ENCODE results near the gene DOCK1.

The DOCK1 gene

DNA sequence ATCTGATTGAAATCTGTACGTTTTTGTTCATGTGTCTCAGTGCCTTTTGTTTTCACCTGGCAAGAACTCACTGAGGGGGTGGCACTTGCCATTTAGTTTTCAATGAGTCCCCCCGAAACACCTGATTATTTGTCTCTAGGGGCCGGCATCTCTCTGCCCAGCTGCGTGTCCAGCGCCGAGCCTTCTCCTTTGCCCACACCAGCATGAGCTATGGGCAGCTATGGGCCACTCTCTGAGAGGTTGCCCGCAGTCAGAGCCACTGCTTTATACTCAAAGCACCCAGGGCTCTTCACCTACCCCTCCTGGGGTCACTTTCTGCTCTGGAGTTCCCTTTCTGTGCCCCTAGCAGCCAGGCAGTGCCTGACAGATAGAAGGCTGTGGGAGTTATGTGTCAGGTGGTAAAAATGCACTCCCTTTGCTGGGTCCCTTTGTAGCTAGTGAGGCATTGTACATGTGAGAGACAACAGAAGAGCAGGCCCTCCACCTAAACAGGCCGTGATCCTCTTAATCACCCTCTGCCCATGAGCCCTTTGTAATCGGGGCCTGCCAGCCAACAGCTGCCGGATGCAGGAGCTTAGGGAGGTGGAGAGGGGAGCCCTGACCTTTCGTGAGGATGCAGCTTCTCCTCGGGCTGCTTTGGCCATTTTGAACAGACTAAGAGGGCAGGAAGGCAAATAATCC is 510.8 kb downstream of the DOCK1 start:
- Histone ChIP-seq H3K36me3 (ENCODE audit: insufficient read depth, low read length) (peaks cover 9% of the 10 kb centered on the region), H3K9ac (ENCODE audit: low read depth, low read length) (no peak overlapping the region)

DNA sequence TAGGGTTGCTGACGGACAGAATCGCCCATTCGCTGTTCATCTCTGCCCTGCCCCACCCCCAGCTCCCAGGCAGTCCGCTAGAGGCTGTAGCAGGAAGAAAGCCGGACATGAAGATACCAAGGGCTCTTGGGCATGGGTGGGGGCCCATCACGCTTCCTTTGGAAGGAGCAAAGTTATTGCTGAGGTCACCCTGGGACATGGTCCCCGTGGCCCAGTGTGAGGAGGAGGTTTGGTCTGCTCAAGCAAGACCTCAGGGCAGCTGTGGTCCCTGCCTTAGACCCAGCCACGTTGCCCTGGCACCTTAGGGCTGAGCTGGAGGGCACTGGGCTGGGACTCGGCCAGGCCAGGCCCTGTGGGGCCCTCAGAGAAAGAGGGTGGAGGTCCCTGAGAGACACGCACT is 511.8 kb downstream of the DOCK1 start:
- H3K4me1 ChIP-seq (ENCODE audit: control insufficient read depth, insufficient read depth, low read length), result peaks cover 3% of the 10 kb centered on the region
- H3K4me3 ChIP-seq (ENCODE audit: low read length), result no peak overlapping the region
- H3K27me3 ChIP-seq (ENCODE audit: control insufficient read depth, insufficient read depth, low read length), result no peaks in the 10 kb centered on the region
- no peaks in the 10 kb centered on the region for H3K9me3 ChIP-seq (replicated peaks; ENCODE audit: low read length)
- no peak overlapping the region for H3K9ac ChIP-seq (ENCODE audit: low read depth, low read length)
- H3K36me3 ChIP-seq (ENCODE audit: insufficient read depth, low read length), result peaks cover 7% of the 10 kb centered on the region
- no peak overlapping the region for H3K4me2 ChIP-seq (ENCODE audit: low read length)

More for the DNA sequence above, 510.8 kb downstream of the DOCK1 start:
- H3K4me3 ChIP-seq (ENCODE audit: low read length), result no peak overlapping the region
- H3K27me3 ChIP-seq (ENCODE audit: control insufficient read depth, insufficient read depth, low read length), result no peaks in the 10 kb centered on the region
- no peak overlapping the region for H3K4me2 ChIP-seq (ENCODE audit: low read length)
- H3K4me1 ChIP-seq (ENCODE audit: control insufficient read depth, insufficient read depth, low read length), result peaks cover 3% of the 10 kb centered on the region
- no peaks in the 10 kb centered on the region for H3K9me3 ChIP-seq (replicated peaks; ENCODE audit: low read length)

DNA sequence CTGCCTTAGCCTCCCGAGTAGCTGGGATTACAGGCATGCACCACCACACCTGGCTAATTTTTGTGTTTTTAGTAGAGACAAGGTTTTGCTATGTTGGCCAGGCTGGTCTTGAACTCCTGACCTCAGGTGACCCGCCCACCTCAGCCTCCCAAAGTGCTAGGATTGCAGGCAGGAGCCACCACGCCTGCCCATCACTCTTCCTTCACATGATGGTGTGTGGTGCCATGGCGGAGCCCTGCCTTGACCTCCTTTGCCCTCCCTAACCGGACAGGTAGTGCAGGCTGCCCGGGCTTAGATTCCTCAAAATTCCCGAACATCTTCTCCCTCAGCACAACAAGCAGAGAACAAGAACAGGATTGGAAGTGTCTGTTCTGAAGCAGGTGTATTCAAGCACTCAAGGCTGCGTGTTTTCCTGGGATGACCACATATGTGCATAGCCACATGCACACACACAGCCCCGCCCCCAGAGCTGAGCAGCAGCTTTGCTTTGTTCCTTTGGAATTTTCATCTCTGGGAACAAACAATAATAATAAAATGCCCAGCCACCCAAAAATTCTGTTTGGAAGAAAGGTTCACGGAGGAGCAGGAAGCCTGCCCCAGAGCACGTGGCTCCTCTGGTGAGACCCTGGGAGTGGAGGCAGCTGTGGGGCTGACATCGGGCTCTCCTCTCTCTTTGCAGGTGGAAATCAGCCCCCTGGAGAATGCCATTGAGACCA is 512.6 kb downstream of the DOCK1 start:
- Histone ChIP-seq H3K4me3 (ENCODE audit: low read length) (no peak overlapping the region), H3K9me3 (replicated peaks; ENCODE audit: low read length) (no peaks in the 10 kb centered on the region), H3K36me3 (ENCODE audit: insufficient read depth, low read length) (peaks cover 7% of the 10 kb centered on the region), H3K4me1 (ENCODE audit: control insufficient read depth, insufficient read depth, low read length) (peaks cover 3% of the 10 kb centered on the region), H3K4me2 (ENCODE audit: low read length) (no peak overlapping the region), H3K9ac (ENCODE audit: low read depth, low read length) (no peak overlapping the region), H3K27me3 (ENCODE audit: control insufficient read depth, insufficient read depth, low read length) (no peaks in the 10 kb centered on the region)

DNA sequence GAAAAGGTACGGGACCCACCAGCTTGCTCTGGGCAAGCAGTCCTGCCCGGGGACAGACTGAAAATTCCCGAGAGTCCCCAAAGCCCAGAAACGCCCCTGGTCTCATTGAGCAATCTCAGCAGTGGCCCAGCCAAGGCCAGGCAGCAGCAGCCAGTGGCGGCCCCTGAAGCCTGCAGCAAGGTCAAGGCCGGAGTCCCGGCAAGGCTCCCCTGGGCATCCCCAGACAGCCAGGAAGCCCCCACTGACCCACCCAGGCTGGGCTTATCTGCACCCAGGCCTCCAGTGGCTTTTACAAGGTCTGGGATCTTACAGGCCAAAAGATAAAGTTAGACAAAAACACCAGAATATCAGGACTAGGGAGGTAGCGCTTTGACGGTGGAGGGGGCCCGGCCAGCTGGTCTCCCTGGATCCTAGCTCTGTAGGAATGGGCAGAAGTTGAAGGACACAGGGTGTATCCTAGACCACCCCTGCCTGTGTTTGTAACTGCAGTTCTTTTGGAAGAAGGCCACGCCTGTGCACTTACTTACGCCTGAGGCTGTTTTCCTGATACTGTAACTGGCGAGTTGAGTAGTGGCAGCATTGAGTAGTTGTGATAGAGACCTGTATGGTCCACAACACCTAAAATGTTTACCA is 513.4 kb downstream of the DOCK1 start:
- peaks cover 3% of the 10 kb centered on the region for H3K4me1 ChIP-seq (ENCODE audit: control insufficient read depth, insufficient read depth, low read length)
- no peaks in the 10 kb centered on the region for H3K9me3 ChIP-seq (replicated peaks; ENCODE audit: low read length)
- no peak overlapping the region for H3K4me2 ChIP-seq (ENCODE audit: low read length)
- no peak overlapping the region for H3K4me3 ChIP-seq (ENCODE audit: low read length)
- no peak overlapping the region for H3K9ac ChIP-seq (ENCODE audit: low read depth, low read length)
- peaks cover 7% of the 10 kb centered on the region for H3K36me3 ChIP-seq (ENCODE audit: insufficient read depth, low read length)
- H3K27me3 ChIP-seq (ENCODE audit: control insufficient read depth, insufficient read depth, low read length), result no peaks in the 10 kb centered on the region

DNA sequence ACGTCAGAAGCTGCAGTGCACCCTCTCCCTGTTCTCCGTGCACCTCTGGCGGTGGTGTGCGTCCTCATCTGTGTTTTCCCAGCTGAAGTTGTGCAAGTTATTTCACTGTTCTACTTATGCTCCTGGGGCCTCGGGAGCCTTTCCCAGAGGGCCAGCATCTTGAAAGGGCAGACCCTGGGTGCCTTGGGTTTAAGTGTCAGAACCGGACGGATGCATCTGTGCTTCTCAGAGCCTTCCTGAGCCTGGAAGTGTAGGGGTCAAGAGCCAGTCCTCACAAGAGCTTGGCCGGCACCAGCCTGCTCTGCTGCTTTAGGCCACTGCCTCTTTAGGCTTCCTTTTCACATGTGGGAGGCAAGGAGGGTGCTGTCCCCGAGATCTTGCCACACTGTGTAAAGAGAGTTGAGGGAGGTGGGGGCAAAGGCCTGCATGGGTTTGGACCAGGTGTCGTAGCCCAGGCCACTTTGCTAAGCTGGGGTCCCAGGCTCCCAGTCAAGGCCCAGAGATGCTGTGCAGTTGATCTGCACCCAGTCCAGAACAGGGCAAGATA is 515.0 kb downstream of the DOCK1 start:
- H3K4me1 ChIP-seq (ENCODE audit: control insufficient read depth, insufficient read depth, low read length), result peaks cover 13% of the 10 kb centered on the region
- H3K9me3 ChIP-seq (replicated peaks; ENCODE audit: low read length), result no peaks in the 10 kb centered on the region
- no peak overlapping the region for H3K4me2 ChIP-seq (ENCODE audit: low read length)
- H3K27me3 ChIP-seq (ENCODE audit: control insufficient read depth, insufficient read depth, low read length), result no peaks in the 10 kb centered on the region
- H3K9ac ChIP-seq (ENCODE audit: low read depth, low read length), result no peak overlapping the region
- peaks cover 7% of the 10 kb centered on the region for H3K36me3 ChIP-seq (ENCODE audit: insufficient read depth, low read length)
- H3K4me3 ChIP-seq (ENCODE audit: low read length), result no peak overlapping the region

DNA sequence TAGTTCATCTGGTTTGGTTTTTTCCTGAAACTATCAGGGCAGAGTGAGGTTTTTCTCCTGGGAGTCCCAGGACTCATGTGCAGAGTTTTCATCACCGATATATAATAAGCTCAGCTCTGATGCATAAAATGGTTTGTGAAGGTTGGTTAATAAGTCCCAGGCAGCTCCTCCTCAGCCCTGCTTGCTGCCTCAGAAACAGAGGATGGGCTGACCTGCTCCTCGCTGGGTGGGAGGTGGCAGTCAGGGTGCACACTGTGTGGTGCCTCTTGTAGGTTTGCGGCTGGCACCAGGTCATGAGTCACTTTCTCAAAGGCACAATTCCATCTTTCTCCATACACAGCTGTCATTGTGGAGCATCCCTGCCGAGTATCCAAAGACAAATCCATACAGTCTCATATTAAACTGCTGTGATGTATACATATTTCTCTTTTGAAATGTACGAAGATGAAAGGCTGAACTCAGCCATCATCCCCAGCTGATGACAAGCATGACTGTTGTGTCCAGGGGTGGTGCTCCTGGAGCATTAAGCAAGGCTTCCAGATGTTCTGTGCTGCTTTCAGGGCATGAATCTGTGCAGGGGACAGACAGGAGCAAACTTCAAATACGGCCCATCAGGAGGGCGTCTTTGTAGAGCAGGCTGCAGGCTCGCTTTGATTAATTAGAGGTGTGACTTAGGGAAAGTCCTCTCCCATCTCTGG is 518.1 kb downstream of the DOCK1 start:
- no peak overlapping the region for H3K4me3 ChIP-seq (ENCODE audit: low read length)
- no peak overlapping the region for H3K4me2 ChIP-seq (ENCODE audit: low read length)
- H3K9me3 ChIP-seq (replicated peaks; ENCODE audit: low read length), result no peaks in the 10 kb centered on the region
- H3K4me1 ChIP-seq (ENCODE audit: control insufficient read depth, insufficient read depth, low read length), result peaks cover 10% of the 10 kb centered on the region
- H3K9ac ChIP-seq (ENCODE audit: low read depth, low read length), result no peak overlapping the region
- H3K27me3 ChIP-seq (ENCODE audit: control insufficient read depth, insufficient read depth, low read length), result no peaks in the 10 kb centered on the region
- peaks cover 26% of the 10 kb centered on the region for H3K36me3 ChIP-seq (ENCODE audit: insufficient read depth, low read length)

DNA sequence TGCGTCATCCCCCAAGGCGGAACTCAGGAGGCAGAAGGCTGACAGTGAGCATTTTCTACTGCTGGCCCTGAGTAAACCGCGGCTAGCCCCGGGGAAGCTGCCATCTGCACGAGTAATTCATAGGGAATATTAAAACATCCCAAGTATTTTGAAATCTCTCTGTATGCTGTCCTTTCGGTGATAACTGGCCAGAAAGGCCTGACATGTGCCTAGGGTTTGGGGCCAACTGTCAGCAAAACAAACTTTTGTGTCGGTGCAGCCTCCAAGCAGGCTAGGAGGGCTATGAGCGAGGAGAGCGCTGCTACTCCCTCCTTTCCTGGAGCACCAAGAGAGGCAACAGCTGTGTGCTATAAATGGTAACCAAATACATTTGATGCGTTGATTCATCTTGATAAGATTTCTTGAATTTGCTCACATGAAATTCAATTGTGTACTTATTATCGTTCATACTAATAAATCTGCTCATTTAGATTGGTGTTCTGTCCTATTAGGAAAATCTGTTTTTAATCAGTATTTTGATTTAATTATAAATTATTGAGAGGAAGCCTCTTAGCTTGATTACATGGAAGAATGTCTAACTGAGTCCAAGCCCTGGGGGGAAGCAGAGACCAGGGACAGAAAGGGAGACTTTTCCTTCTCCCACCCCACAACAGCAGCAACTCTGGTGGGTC is 519.5 kb downstream of the DOCK1 start:
- Histone ChIP-seq H3K36me3 (ENCODE audit: insufficient read depth, low read length) (peaks cover 21% of the 10 kb centered on the region), H3K27me3 (ENCODE audit: control insufficient read depth, insufficient read depth, low read length) (no peaks in the 10 kb centered on the region), H3K4me3 (ENCODE audit: low read length) (no peak overlapping the region), H3K4me2 (ENCODE audit: low read length) (peak overlapping the region; percentile 55), H3K4me1 (ENCODE audit: control insufficient read depth, insufficient read depth, low read length) (peaks cover 10% of the 10 kb centered on the region), H3K9ac (ENCODE audit: low read depth, low read length) (no peak overlapping the region), H3K9me3 (replicated peaks; ENCODE audit: low read length) (no peaks in the 10 kb centered on the region)

DNA sequence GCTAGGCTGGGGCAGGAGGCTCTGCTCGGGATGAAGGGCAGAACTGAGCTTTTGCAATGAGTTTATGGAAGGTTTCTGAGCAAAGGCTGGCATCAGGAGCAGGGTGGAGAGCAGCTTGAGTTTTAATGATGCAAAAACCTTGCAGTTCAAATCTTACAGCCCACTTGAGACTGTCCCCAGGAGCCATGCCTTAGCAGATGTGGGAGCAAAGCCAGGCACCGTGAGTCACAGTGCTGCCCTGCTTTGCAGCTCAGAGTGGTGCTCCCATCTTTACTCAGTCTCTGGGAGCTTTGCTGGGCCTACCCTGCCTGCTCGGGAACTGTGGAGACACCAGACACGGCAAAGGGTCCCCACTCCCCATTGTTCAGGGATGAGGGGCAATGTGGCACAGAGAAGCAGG is 521.5 kb downstream of the DOCK1 start:
- Histone ChIP-seq H3K4me3 (ENCODE audit: low read length) (no peak overlapping the region), H3K9me3 (replicated peaks; ENCODE audit: low read length) (no peaks in the 10 kb centered on the region), H3K36me3 (ENCODE audit: insufficient read depth, low read length) (peaks cover 19% of the 10 kb centered on the region), H3K27me3 (ENCODE audit: control insufficient read depth, insufficient read depth, low read length) (no peaks in the 10 kb centered on the region), H3K9ac (ENCODE audit: low read depth, low read length) (no peak overlapping the region), H3K4me1 (ENCODE audit: control insufficient read depth, insufficient read depth, low read length) (peaks cover 10% of the 10 kb centered on the region), H3K4me2 (ENCODE audit: low read length) (no peak overlapping the region)

DNA sequence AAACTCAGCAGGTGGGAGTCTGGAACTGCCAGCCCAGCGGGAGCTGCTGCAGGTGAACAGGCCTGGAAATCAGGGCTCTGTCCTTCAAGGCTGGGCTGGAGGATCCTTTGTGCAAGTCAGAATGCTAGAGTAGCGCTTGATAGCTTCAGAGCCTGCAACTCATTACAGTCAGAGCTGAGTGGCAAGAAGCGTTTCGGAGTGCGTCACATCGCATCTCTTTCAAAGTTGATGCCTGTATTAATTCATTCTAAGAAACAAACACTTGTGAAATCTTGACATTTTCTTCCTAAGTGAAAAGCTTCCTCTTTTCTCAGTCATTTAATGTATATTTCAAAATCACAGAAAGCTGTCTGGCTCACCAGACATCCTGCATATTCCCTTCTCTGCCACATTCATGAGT is 522.7 kb downstream of the DOCK1 start:
- Histone ChIP-seq H3K4me2 (ENCODE audit: low read length) (no peak overlapping the region), H3K4me1 (ENCODE audit: control insufficient read depth, insufficient read depth, low read length) (peaks cover 10% of the 10 kb centered on the region), H3K27me3 (ENCODE audit: control insufficient read depth, insufficient read depth, low read length) (no peaks in the 10 kb centered on the region), H3K36me3 (ENCODE audit: insufficient read depth, low read length) (peaks cover 19% of the 10 kb centered on the region), H3K4me3 (ENCODE audit: low read length) (no peak overlapping the region), H3K9ac (ENCODE audit: low read depth, low read length) (no peak overlapping the region), H3K9me3 (replicated peaks; ENCODE audit: low read length) (no peaks in the 10 kb centered on the region)

DNA sequence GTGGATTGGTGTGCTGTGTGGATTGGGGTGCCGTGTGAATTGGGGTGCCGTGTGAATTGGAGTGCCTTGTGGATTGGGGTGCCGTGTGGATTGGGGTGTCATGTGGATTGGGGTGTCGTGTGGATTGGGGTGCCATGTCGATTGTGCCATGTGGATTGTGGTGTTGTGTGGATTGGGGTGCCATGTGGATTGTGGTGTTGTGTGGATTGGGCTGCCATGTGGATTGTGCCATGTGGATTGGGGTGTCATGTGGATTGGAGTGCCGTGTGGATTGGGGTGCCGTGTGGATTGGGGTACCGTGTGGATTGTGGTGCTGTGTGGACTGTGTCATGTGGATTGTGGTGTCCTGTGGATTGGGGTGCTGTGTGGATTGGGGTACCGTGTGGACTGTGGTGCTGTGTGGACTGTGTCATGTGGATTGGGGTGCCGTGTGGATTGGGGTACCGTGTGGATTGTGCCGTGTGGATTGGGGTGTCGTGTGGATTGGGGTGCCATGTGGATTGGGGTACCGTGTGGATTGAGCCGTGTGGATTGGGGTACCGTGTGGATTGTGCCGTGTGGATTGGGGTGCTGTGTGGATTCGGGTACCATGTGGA is 523.3 kb downstream of the DOCK1 start:
- Histone ChIP-seq H3K4me2 (ENCODE audit: low read length) (no peak overlapping the region), H3K4me1 (ENCODE audit: control insufficient read depth, insufficient read depth, low read length) (peaks cover 10% of the 10 kb centered on the region), H3K4me3 (ENCODE audit: low read length) (no peak overlapping the region), H3K9ac (ENCODE audit: low read depth, low read length) (no peak overlapping the region), H3K9me3 (replicated peaks; ENCODE audit: low read length) (no peaks in the 10 kb centered on the region), H3K36me3 (ENCODE audit: insufficient read depth, low read length) (peaks cover 19% of the 10 kb centered on the region), H3K27me3 (ENCODE audit: control insufficient read depth, insufficient read depth, low read length) (no peaks in the 10 kb centered on the region)

All from skeletal muscle satellite cell (primary cell).